Cortex of kidney (tissue), 1 donor: Measurements from ENCODE around the gene C22orf23.
A peak's percentile ranks its signal among the peaks of the same experiment; 100 is the strongest.

Experiments used
- DNase-seq: peaks from one replicate; lab custom pipeline; 2025; lab: John Stamatoyannopoulos, UW

C22orf23 gene

GRCh38 chr22:37953437-37954179 lies at the start of gene C22orf23, which contains the start of gene POLR2F:
Gene C22orf23 (minus strand): TSS chr22:37953601. CDS start chr22:37953149, 452 bp downstream.
Gene POLR2F (plus strand): TSS chr22:37953699. CDS start chr22:37953788, 89 bp downstream.
- DNase-seq, result peak; percentile 62

GRCh38 chr22:37999640-38000272 lies 46.4 kb upstream of the C22orf23 start:
- DNase-seq, result no peak

- DNase-seq, result no peak
Observed at GRCh38 chr22:37999236-37999635, 45.8 kb upstream of the C22orf23 start.

- DNase-seq, result no peak
Observed at GRCh38 chr22:37998543-37998942, 45.1 kb upstream of the C22orf23 start.

GRCh38 chr22:37996515-37997246 lies 43.3 kb upstream of the C22orf23 start:
- DNase-seq, result no peak

- no peak for DNase-seq
Observed at GRCh38 chr22:37996079-37996478, 42.7 kb upstream of the C22orf23 start.

- no peak for DNase-seq
Observed at GRCh38 chr22:37995460-37995859, 42.1 kb upstream of the C22orf23 start.

GRCh38 chr22:37994982-37995381 lies 41.6 kb upstream of the C22orf23 start:
- no peak for DNase-seq

- DNase-seq, result no peak
Observed at GRCh38 chr22:37994049-37994448, 40.6 kb upstream of the C22orf23 start.

GRCh38 chr22:37991731-37992442 lies 38.5 kb upstream of the C22orf23 start:
- DNase-seq, result no peak

GRCh38 chr22:37990862-37991261 lies 37.5 kb upstream of the C22orf23 start:
- no peak for DNase-seq

GRCh38 chr22:37990301-37990700 lies 36.9 kb upstream of the C22orf23 start:
- no peak for DNase-seq

- DNase-seq, result no peak
Observed at GRCh38 chr22:37989146-37990045, 36.0 kb upstream of the C22orf23 start.

GRCh38 chr22:37986371-37986770 lies 33.0 kb upstream of the C22orf23 start:
- no peak for DNase-seq

- DNase-seq, result no peak
Observed at GRCh38 chr22:37985751-37986281, 32.4 kb upstream of the C22orf23 start.

- no peak for DNase-seq
Observed at GRCh38 chr22:37985050-37985585, 31.7 kb upstream of the C22orf23 start.

- no peak for DNase-seq
Observed at GRCh38 chr22:37983860-37984791, 30.7 kb upstream of the C22orf23 start, which contains the start of gene SOX10. Gene SOX10 (minus strand): TSS chr22:37984555. CDS start chr22:37983784, 771 bp downstream.

GRCh38 chr22:37982938-37983859 lies 29.8 kb upstream of the C22orf23 start:
- DNase-seq, result no peak
